ACHN (cell line): ENCODE results near the gene ASPN.

Experiments used
- DNase-seq: peaks from one replicate; pipeline ENCODE4 v3.0.0-alpha.2; 2015
- in situ Hi-C: cut with HindIII; loops from 2 replicates; pipeline ENCODE4 v1.10.0; 2017; ENCODE audit warnings: low sequenced_read_pairs, low pct_ligation_motif_present, low pct_unique_long_range_greater_than_20kb

The ASPN gene

GRCh38 chr9:92482329-92482728 lies at the start of gene ASPN:
Gene ASPN, minus strand, starts transcription at chr9:92482506.
- in situ Hi-C loops, result no loop called here
- no peak for DNase-seq

GRCh38 chr9:92530893-92531292 lies 48.6 kb upstream of the ASPN start:
- no peak for DNase-seq
- in situ Hi-C loops, result no loop called here

- in situ Hi-C loops, result no loop called here
- no peak for DNase-seq
Measured at GRCh38 chr9:92529124-92529523, 46.8 kb upstream of the ASPN start.

- no peak for DNase-seq
Measured at GRCh38 chr9:92528522-92528849, 46.2 kb upstream of the ASPN start.

GRCh38 chr9:92527832-92528521 lies 45.7 kb upstream of the ASPN start:
- DNase-seq, result no peak
- in situ Hi-C loops, result no loop called here

More at GRCh38 chr9:92528522-92528849, 46.2 kb upstream of the ASPN start:
- in situ Hi-C loops, result no loop called here

GRCh38 chr9:92527291-92527828 lies 45.1 kb upstream of the ASPN start:
- DNase-seq, result no peak
- in situ Hi-C loops, result no loop called here

GRCh38 chr9:92525306-92525705 lies 43.0 kb upstream of the ASPN start:
- no peak for DNase-seq
- in situ Hi-C loops, result no loop called here

- in situ Hi-C loops, result no loop called here
Measured at GRCh38 chr9:92524881-92525280, 42.6 kb upstream of the ASPN start.

GRCh38 chr9:92522983-92523970 lies 41.0 kb upstream of the ASPN start:
- in situ Hi-C loops, result no loop called here

More at GRCh38 chr9:92524881-92525280, 42.6 kb upstream of the ASPN start:
- DNase-seq, result no peak

GRCh38 chr9:92520837-92521236 lies 38.5 kb upstream of the ASPN start:
- in situ Hi-C loops, result no loop called here
- DNase-seq, result no peak

More at GRCh38 chr9:92522983-92523970, 41.0 kb upstream of the ASPN start:
- no peak for DNase-seq

GRCh38 chr9:92518199-92518598 lies 35.9 kb upstream of the ASPN start:
- DNase-seq, result no peak
- in situ Hi-C loops, result no loop called here

GRCh38 chr9:92517046-92517445 lies 34.7 kb upstream of the ASPN start:
- no peak for DNase-seq
- in situ Hi-C loops, result no loop called here

- in situ Hi-C loops, result no loop called here
- no peak for DNase-seq
Measured at GRCh38 chr9:92516521-92516920, 34.2 kb upstream of the ASPN start.

GRCh38 chr9:92514635-92515034 lies 32.3 kb upstream of the ASPN start:
- in situ Hi-C loops, result no loop called here
- DNase-seq, result no peak

- in situ Hi-C loops, result no loop called here
- DNase-seq, result no peak
Measured at GRCh38 chr9:92513349-92513748, 31.0 kb upstream of the ASPN start.

GRCh38 chr9:92512622-92513021 lies 30.3 kb upstream of the ASPN start:
- in situ Hi-C loops, result no loop called here
- no peak for DNase-seq

- DNase-seq, result no peak
- in situ Hi-C loops, result no loop called here
Measured at GRCh38 chr9:92510747-92511146, 28.4 kb upstream of the ASPN start.

- in situ Hi-C loops, result no loop called here
- DNase-seq, result no peak
Measured at GRCh38 chr9:92509050-92509449, 26.7 kb upstream of the ASPN start.

- in situ Hi-C loops, result no loop called here
- no peak for DNase-seq
Measured at GRCh38 chr9:92508018-92508820, 25.9 kb upstream of the ASPN start.
